ENCODE results near the gene PRSS16. TPM values are rescaled to one million over a fixed set of nuclear protein-coding genes. Genes with fewer than 3 reads are reported as not detected.
A peak's percentile ranks its signal among the peaks of the same experiment; 100 is the strongest.

PRSS16 gene
- total RNA-seq, 2 donors from 2014 or later, result 12.5 to 14.1 TPM

GRCh38 chr6:27242589-27243265 lies 4.8 kb upstream of the PRSS16 start:
- Histone ChIP-seq H3K9me3 (ENCODE audit: control insufficient read depth, low read length) (peaks cover 39% of the 10 kb centered on the region), H3K4me1 (ENCODE audit: control insufficient read depth, insufficient read depth, low read length) (no peaks in the 10 kb centered on the region), H3K9ac (ENCODE audit: extremely low read depth, low read length, poor library complexity, severe bottlenecking) (no peak overlapping the region), H3K27me3 (ENCODE audit: control insufficient read depth, insufficient read depth, low read length, poor library complexity, severe bottlenecking) (peaks cover 47% of the 10 kb centered on the region), H3K4me3 (ENCODE audit: low read length) (peak overlapping the region; percentile 11), H3K27ac (ENCODE audit: low read depth, low read length) (no peak overlapping the region), H3K36me3 (ENCODE audit: control insufficient read depth, insufficient read depth, low read length) (no peaks in the 10 kb centered on the region)
- WGBS, 2 experiments (ENCODE audit: insufficient coverage in 1 of 2, insufficient read length in 1 of 2), result 89 to 90% methylated on average over 13 to 14 of the region's 14 CpGs
- Mint-ChIP-seq H3K4me3 (no peak overlapping the region), H3K36me3 (ENCODE audit: low read depth) (no peaks in the 10 kb centered on the region), H3K9me3 (peaks cover 31% of the 10 kb centered on the region), H3K27ac (no peak overlapping the region), H3K4me1 (no peaks in the 10 kb centered on the region), H3K27me3 (ENCODE audit: insufficient read depth) (peaks cover 32% of the 10 kb centered on the region)
- no peak for DNase-seq
- TF ChIP-seq CTCF (conservative IDR thresholded peaks at IDR 0.05), result no peak

GRCh38 chr6:27248783-27249182 lies 1.3 kb downstream of the PRSS16 start:
- peaks cover 53% of the 10 kb centered on the region for H3K27me3 ChIP-seq (ENCODE audit: control insufficient read depth, insufficient read depth, low read length, poor library complexity, severe bottlenecking)
- H3K36me3 ChIP-seq (ENCODE audit: control insufficient read depth, insufficient read depth, low read length), result no peaks in the 10 kb centered on the region
- Mint-ChIP-seq H3K4me3 (no peak overlapping the region), H3K9me3 (no peaks in the 10 kb centered on the region), H3K27ac (no peak overlapping the region), H3K4me1 (no peaks in the 10 kb centered on the region), H3K36me3 (ENCODE audit: low read depth) (peaks cover 4% of the 10 kb centered on the region), H3K27me3 (ENCODE audit: insufficient read depth) (peaks cover 6% of the 10 kb centered on the region)
- H3K9ac ChIP-seq (ENCODE audit: extremely low read depth, low read length, poor library complexity, severe bottlenecking), result no peak overlapping the region
- no peaks in the 10 kb centered on the region for H3K4me1 ChIP-seq (ENCODE audit: control insufficient read depth, insufficient read depth, low read length)
- H3K27ac ChIP-seq (ENCODE audit: low read depth, low read length), result no peak overlapping the region
- no peak for DNase-seq
- H3K4me3 ChIP-seq (ENCODE audit: low read length), result no peak overlapping the region
- TF ChIP-seq CTCF (conservative IDR thresholded peaks at IDR 0.05), result no peak
- 81% methylated on average over 3 of the region's 3 CpGs; no CpG with 5 or more reads in 1 of the 2 experiments for WGBS, 2 experiments (ENCODE audit: insufficient coverage in 1 of 2, insufficient read length in 1 of 2)
- H3K9me3 ChIP-seq (ENCODE audit: control insufficient read depth, low read length), result peaks cover 4% of the 10 kb centered on the region

GRCh38 chr6:27250277-27251111 lies 3.0 kb downstream of the PRSS16 start:
- peak overlapping the region; percentile 91 for H3K4me3 Mint-ChIP-seq
- H3K36me3 Mint-ChIP-seq (ENCODE audit: low read depth), result peaks cover 4% of the 10 kb centered on the region
- Histone ChIP-seq H3K9me3 (ENCODE audit: control insufficient read depth, low read length) (no peaks in the 10 kb centered on the region), H3K36me3 (ENCODE audit: control insufficient read depth, insufficient read depth, low read length) (no peaks in the 10 kb centered on the region), H3K4me1 (ENCODE audit: control insufficient read depth, insufficient read depth, low read length) (no peaks in the 10 kb centered on the region), H3K27me3 (ENCODE audit: control insufficient read depth, insufficient read depth, low read length, poor library complexity, severe bottlenecking) (peaks cover 43% of the 10 kb centered on the region), H3K9ac (ENCODE audit: extremely low read depth, low read length, poor library complexity, severe bottlenecking) (peak overlapping the region; percentile 65), H3K4me3 (ENCODE audit: low read length) (peak overlapping the region; percentile 91), H3K27ac (ENCODE audit: low read depth, low read length) (no peak overlapping the region)
- no peaks in the 10 kb centered on the region for H3K9me3 Mint-ChIP-seq
- peak; percentile 72 for DNase-seq
- 6 to 9% methylated on average over 5 to 35 of the region's 35 CpGs for WGBS, 2 experiments (ENCODE audit: insufficient coverage in 1 of 2, insufficient read length in 1 of 2)
- no peaks in the 10 kb centered on the region for H3K4me1 Mint-ChIP-seq
- H3K27ac Mint-ChIP-seq, result peak overlapping the region; percentile 96
- no peak for TF ChIP-seq CTCF (conservative IDR thresholded peaks at IDR 0.05)
- peaks cover 4% of the 10 kb centered on the region for H3K27me3 Mint-ChIP-seq (ENCODE audit: insufficient read depth)

Measured in endodermal cell (in vitro differentiated cells).